Effector CD4-positive, alpha-beta T cell (primary cell): ENCODE results near the gene ETFA.
"Not testable (repeated sequence)": the region's sequence is repeated elsewhere in the genome, so short reads cannot be mapped to it uniquely, and the experiment has no call there.

Experiments used
- DNase-seq: peaks from one replicate; pipeline ENCODE4 v3.0.0-alpha.2; 2020

Gene ETFA

DNA sequence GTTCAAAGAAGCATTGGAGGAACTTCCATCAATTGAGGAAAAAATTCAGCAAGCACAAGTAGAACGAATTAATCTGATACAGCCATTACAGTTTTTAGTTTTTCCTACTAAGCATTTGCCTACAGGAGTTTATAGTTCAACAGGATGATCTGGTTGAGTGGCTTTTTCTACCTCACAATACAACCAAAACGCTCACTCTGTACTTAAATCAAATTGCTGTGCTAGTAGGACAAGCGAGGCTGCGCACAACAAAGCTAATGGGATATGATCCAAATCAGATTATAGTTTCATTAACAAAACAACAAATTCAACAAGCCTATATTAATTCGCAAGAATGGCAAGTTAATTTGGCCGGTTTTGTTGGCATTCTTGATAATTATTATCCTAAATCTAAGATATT is 44.2 kb downstream of the ETFA start:
- DNase-seq = no peak

DNA sequence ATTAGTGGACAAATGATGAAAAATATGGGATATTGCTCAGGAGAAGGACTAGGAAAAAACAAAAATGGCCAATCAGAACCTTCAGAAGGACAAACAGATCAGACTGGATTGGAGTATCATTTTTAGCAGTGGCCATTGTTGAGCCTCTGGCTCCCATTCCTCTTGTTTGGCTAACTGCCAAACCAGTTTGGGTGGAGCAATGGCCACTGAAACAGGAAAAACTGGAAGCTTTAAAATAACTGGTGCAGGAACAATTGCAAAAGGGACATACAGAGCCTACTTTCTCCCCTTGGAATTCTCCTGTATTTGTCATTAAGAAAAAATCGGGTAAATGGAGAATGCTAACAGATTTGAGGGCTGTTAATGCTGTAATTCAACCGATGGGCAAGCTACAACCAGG is 45.5 kb downstream of the ETFA start:
- not testable (repeated sequence) for DNase-seq

DNA sequence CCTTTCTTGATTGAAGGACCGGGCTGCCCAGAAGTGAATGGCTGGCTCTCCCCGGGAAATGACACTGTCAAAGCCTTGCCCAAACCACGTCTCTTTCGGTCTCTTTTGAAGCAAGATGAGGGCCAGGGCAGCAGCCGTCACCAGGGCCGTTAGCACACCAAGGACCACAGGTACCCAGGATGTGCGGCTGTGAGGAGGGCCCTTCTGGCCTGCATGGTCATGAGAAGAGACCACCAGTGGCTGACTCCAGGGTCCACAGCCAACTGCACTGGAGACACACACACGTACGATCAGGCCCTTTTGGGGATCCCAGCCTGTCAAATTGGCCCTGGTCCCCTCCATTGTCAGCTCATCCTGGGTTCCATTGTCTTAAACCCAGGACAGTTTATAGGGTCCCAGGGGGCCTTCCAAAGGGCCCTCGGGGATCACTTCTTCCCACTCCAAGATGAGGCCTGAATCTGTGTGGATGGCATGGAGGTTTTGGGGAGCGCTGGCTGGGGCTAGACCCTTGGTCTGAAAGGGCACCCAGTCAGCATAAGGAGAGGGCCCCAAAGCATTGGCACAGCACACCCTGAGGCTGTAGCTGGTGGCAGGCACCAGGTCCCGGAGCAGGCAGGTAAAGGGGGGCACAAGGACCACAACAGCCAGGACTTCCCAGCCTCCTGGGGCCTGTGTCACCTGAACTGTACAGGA is 50.9 kb downstream of the ETFA start:
- no peak for DNase-seq

DNA sequence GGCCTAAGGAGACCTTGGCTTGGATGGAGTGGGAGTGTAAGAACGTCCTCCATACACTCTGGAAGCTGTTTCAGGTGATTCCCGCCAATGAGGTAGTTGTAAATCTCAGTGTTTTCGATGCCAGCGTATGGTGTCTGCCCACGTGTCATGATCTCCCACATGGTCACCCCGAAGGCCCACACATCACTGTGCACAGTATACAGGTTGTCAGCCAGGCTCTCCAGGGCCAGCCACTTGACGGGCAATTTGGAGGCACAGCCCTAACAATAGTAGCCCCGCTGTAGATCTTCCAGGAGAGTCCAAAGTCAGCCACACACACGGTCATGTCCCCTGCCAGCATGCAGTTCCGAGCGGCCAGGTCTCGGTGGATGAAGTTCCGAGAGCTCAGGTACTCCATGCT is 51.9 kb downstream of the ETFA start:
- DNase-seq = no peak

DNA sequence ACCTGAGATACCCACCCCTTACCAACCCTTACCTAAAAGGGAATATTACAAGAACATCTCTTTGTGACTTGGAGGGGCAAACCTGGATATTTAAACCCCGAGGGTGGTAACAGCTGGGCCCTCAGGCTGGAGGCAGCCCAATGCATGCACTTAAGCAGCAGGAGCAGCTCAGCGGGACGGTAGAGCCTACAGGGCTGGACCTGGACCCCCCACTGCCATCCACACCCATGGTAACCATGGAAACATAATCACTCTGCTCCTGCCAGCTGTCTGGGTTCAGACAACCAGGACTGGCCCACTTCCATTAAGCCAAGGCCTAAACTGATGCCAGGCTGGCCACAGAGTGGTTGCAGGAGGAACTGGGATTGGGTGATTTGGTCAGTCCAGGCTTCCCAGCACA is 52.8 kb downstream of the ETFA start:
- DNase-seq = no peak

DNA sequence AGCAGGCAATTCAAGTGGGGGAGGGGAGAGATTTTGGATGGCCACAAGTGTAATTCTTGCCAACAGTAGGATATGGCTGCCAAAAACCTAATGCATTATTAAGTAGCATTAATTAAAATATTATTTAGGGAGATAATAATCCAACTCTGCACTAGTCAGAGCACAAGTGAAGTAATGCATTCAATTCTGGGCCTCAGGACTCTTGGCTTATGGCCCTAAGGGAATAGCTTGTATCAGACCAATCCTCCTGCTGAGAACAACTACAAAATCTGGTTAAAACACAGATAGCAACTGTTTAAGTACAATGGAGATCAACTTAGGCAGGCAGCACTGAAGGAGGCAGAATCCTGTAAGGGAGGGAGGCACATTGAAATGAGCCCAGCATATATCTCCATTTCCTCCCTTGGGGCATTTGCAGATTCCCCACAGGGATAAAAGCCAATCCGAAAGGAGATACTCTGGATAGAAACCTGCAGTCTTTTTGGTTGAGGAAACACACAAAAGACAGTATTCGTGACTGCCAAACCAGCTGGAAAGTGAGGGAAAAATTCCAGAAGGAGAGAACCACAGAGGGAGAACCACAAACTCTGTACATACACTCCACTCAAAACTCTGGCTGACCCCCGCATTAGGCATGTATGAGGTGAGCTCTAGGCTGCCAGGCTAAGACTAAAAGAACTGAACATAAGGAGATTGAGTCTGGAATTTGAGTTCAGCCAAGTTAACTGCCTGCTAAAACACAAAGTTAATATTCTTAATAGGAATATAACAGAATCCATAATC is 57.4 kb downstream of the ETFA start:
- no peak for DNase-seq

DNA sequence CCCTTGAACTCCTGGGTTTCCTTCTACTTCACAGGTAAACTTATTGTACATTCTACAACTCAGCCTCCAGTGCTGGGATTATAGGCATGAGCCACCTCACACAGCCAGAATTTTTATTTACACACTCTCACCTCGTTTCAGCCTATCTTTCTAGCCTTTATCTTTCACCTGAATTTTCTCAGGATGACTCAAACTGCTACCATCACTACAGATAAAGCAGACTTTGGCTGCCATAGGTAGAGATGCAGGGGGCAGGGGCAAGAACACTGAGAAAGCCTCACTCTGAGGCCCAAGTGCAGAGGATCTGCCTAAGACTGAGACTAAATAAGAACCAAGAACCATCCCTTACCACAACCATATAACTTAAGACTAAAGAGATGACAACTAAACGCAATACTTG is 59.0 kb downstream of the ETFA start:
- no peak for DNase-seq

DNA sequence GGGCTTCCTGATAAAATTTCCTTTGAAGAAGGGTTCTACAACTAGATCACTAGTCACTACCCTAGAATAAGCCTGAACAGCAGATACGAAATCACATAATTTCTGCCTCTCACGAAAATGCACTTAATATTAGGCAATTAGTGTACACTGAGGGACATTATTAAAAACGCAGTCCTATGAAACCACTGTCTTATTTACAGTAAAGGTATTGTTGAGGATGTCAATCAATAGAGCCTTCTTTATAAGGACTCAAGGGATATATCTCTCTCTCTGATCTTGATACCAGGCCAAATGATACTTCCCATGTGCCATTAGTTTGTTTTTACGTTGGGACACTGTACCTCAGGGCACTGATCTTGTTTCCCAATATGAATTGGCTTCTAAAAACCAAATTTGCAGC is 59.6 kb downstream of the ETFA start:
- DNase-seq = no peak

DNA sequence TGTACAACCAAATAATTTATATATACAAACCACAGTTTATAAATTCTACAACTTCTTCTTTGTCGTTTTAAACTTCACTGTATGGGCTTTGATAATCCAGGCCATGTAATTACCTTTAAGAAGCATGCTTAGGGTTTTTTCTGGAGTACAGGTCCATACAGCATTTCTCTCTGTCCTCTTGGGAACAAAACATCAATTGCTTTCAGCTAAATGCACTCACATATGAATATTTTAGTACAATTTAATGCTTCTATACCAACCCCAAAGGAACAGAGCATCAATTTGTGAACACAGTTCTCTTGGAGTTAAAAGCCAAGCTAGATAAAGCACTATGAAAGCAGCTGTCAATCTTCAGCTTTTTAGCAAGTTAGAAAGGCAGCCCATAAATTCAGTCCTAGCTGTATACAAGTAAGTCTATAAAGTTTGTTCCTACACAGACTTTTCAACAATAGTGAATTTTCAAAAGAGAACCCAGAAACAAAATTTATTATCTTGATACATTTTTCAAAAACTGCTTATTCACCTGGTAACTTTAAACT is 66.1 kb downstream of the ETFA start:
- no peak for DNase-seq

DNA sequence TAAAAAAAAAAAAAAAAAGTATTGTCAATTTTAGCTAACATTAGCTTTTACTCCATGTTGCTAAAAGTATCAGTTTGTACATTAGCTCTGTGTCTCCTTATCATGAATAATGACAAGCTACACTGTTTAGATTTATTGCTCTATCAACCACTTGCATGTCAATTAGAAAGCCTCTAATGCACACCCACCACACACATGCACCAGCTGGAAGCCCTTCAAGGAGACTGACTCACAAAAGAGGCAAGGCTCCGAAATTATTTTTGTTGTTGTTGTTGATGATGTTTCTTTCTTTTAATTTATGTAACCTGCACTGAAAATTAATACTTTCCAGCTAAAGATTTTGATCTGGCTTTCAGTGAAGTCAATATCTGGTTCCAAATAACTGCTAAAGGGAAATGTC is 71.5 kb downstream of the ETFA start:
- DNase-seq = no peak

DNA sequence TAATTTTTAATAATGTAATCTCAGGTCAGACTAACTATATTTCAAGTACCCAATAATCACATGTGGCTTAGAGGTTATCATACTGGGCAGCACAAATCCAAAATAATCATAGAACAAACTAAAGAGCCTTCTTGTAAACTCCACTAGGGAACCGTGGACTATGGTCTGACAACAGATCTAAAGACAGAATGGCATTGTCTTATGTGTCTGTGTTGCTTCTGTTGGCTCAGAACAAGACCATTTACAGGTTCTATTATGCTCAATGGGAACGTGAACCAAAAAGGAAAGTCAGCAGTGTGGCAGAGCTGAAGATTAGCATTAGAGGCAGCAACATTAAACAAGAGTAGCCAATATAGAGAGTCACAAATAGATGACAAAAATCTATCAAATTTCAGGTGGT is 74.9 kb downstream of the ETFA start:
- DNase-seq = no peak

DNA sequence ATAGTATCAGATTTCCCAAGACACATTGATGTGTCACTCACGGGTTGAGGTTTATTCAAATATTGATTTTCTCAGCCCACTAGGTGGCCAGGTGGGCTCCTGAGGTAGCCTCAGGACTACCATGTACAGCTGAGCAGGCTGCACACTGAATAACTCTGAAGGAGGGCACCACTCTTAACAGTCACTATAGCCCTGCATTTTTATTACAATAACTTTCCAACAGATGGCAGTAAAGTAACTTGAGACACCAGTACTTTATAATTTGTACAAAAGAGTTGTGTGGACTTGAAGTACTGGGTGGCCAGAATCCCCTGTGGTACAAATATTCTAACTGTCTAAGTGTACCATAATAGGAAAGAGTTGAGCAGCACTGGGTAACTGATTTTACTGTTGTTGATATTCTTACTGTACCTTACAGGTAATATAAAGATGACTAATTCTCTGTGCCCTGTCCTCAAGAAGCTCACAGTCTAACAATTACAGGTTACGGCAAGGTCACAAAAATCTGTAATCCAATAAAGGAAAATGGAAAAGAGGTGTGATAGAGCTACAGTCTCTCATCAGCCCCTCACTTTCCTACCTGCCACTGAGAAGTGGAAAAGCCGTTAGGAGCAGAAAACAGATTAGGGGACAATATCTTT is 76.0 kb downstream of the ETFA start:
- no peak for DNase-seq

DNA sequence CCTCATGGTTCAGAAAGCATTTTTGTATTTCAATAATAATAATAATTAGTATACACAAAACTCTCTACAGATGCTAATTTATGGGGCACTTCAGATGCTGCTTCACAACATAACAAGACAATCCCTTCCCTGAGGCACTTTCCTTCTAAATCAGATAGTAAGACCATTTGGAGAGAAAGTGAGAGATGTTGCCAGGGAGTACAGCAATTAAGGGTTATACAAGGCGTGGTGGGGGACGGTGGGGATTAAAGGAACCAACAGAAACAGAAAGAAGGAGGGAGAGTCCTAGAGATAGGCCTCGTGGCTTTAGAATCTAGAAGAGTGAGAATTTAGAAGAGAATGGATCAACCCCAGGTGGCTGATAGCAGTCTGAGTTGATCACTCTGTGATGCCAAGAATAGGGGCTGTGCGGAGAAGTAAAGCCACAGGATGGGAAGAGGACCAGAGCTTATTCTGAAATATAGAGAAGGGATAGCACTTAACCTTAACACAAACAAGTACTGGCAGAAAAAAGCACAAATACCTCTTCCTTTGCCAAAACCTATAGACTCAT is 76.9 kb downstream of the ETFA start:
- no peak for DNase-seq

DNA sequence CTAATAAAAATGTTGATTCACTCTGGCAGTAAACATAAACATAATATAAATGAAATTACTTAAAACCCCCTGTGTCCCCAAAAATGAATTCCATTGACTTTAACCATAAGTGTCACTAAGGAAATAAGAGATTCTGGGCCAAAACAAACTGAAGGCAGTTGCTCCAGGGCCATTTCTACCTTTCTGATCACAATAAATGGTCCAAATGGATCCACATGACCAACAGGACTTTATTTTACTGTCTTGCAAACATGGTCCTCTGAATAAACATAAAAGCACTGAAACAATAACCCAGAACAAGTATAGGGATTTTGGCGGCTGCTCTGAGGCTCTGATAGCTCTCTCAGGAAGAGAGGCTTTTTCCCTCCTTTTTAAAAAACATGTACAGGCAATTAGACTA is 77.3 kb downstream of the ETFA start:
- no peak for DNase-seq

DNA sequence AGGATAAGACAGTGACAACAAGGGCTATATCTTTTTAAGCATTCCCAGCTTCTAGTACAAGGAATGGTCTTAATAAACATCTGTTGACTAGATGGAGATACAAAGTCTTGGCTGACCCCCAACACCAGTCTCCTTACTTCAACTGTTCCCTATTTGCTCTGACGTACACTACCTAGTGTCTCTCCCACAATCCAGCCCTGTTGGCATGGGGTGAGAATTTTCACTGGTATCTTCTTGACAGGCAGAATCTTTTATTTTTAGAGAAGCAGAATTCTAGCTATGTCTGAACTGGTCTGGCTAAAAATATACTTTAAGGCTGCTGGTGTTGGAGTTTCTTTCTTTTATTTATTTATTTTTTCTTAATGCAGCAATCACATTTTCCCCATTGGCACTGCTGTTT is 82.0 kb downstream of the ETFA start:
- no peak for DNase-seq

DNA sequence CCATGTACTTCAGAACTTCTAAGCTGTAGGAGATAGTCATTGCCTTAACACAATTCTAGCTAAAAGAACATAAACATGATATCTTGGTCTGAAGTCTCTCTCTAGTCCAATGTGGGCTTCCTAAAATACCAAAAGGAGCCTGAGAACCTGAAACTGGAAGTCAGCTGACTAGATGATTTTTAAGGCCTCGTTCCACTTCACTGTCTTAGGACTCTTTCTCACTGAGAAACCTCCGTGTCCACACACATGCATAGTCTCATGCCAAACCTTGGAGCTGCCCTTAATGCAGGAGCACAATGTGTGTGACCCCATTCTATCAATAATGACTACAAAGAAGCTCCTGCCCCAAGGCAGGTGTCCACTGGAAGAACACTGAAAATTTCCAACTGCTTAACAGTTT is 87.7 kb downstream of the ETFA start:
- no peak for DNase-seq

DNA sequence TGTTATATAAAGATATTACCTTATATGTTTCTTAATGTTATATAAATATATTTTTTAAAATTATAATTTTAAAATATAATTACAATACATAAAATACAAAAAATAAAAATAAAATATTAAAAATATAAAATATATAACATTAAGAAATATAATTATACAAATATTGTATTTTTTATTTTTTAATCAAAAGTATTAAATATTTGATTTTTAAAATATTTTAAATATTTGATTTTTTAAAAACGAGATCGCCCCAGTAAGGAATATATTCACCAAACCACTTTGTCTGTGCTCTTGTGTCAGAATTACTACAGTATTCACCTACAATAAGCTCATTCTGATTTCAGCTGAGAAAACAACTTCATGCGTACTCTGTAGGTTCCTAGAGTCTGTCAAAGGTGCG is 89.1 kb downstream of the ETFA start:
- DNase-seq = no peak

DNA sequence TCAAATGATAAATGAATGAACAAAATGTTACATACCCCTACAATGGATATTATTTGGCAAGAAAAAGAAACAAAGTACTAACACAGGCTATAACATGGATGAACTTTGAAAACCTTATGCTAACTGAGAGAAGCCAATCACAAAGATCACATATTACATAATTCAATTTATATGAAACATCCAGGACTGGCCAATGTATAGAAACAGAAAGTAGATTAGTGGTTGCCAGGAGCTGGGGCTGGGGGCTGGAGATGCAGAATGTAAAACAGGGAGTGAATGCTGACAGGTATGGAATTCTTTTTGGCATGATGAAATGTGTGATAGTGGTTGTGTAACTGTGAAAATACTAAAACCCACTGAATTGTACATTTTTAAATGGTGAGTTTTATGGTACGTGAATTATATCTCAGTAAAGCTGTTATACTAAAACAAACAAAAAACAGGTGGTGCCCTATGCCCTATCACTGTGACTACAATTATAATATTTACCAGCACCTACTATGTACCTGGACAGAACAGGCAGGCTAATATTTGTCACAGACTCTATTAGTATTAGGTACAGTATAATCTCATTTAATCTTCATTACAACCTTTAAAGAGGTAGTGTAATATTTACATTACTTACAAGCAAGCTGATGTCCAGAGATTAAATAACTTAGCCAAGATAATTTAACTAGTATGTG is 90.0 kb downstream of the ETFA start:
- DNase-seq = no peak

DNA sequence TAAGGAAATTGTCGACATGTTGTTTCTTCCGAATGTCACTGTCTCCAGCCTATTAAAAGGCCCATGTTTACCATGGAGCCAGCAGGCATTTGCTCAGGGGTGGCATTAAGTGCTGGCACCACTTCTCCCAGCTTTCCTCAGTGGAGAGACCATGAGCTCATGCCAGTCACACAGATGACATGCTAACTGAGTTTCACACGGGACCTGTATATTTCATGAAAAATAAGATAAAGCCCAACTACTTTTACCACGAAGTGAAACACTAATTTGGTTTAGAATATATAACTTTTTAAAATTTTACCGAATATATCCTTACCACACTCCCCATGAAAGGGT is 93.4 kb downstream of the ETFA start:
- DNase-seq = no peak

DNA sequence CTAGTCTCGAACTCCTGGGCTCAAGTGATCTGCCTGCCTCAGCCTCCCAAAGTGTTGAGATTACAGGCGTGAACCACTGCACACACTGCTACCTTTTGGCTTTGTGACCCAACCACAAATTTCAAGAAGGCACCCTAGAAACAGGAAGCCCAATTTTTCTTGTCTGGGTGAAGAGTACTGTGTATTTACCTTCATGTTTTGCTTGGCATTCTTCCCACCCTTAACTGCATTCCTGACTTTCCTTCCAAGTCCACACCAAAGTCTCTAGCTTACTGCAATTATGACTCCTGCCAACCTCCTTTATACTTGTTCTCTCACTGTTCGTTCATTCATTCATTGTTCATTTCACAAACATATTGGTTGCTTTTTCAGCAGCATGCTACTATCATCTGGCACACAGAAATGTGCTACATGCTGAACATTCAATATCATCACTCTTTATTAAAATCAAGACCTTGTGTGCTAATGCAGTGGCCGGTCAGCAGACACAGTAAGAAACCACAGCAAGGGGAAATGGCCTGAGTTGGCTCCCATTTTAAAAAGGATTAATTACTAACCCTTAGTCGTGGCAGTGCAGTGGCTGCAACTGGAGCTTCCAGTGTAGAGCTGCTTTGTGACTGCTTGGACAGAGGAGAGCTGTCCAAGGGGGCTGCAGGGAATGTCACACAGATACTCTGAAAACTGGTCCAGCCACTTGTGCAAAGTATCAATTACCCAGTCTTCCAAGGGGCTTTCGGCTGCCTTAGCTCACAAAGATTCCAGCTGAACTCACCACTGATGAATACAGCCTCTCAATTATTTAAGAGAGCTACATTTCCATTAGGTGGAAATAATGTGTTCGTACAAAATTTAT is 94.0 kb downstream of the ETFA start:
- DNase-seq = no peak

DNA sequence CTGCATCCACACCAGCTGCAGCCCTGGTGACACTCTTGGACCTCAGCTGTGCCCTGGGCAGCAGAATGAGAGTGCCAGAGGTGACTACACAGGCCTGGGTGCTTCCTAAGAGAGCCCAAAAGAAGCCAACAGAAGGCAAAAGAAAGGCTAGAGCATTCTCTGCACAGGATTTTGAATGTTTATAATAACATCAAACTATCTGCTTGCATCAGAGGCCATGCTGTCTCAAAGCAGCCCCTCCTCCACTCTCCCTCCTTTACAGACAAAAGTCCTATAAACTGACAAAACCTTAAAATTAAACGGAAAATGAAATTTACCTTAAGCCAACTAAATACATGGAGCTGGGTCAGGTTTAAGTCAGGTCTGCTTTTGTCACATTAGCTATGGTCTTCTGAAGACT is 95.6 kb downstream of the ETFA start:
- no peak for DNase-seq

DNA sequence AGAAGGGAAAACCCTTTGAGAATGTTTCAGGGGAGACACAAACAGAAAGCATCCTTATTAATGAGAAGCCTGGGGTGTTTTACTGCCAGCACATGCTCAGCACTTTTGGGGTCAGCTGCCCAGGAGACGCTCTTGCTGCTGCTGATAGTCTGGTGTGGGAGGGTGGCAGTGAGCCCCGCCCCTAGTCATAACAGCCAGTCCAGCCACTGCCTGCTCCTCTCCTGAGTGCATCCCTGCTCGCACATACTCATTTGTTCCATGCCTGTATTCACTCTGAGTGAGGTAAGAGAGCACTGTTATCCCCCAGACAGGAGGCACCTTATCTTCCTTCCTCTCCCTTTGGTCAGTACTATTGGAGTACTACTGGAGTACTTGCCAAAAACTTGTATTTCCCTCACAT is 101.3 kb downstream of the ETFA start:
- DNase-seq = no peak
